ENCODE results near the gene CCDC82. TPM values are rescaled to one million over a fixed set of nuclear protein-coding genes. Genes with fewer than 3 reads are reported as not detected.

The CCDC82 gene
- total RNA-seq, 1 donor from 2014 or later = 27.1 TPM

DNA sequence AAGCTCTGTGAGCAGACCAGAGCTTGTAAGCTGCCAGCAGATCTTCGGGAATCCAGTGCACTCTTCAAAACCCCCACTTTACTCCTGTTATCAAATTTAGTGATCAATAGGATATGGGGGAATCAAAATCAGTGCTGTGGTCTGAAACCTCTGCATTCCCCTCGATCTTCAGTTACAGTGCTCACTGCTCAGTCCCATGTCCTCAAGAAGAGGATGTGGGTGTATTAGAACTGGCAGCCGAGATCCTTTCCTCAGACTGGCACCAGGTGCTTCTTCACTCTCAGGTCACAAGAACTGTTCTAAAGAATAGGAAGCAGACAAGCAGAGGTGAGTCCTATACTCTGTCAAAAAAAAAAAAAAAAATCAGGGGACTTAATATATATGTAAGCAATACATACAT, 31.4 kb downstream of the CCDC82 start:
- Histone ChIP-seq H3K4me1 (no peaks in the 10 kb centered on the region), H3K36me3 (peaks cover 55% of the 10 kb centered on the region), H3K4me3 (no peak overlapping the region), H3K27ac (no peak overlapping the region), H3K9me3 (no peaks in the 10 kb centered on the region), H3K27me3 (ENCODE audit: low read depth) (no peaks in the 10 kb centered on the region)
- DNase-seq (no peak), ATAC-seq (no peak)
- intact Hi-C loops (cut with DNase I) = no loop called here
- TF ChIP-seq, protein P1, sequence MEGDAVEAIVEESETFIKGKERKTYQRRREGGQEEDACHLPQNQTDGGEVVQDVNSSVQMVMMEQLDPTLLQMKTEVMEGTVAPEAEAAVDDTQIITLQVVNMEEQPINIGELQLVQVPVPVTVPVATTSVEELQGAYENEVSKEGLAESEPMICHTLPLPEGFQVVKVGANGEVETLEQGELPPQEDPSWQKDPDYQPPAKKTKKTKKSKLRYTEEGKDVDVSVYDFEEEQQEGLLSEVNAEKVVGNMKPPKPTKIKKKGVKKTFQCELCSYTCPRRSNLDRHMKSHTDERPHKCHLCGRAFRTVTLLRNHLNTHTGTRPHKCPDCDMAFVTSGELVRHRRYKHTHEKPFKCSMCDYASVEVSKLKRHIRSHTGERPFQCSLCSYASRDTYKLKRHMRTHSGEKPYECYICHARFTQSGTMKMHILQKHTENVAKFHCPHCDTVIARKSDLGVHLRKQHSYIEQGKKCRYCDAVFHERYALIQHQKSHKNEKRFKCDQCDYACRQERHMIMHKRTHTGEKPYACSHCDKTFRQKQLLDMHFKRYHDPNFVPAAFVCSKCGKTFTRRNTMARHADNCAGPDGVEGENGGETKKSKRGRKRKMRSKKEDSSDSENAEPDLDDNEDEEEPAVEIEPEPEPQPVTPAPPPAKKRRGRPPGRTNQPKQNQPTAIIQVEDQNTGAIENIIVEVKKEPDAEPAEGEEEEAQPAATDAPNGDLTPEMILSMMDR (IDR thresholded peaks at IDR 0.05) = no peak

DNA sequence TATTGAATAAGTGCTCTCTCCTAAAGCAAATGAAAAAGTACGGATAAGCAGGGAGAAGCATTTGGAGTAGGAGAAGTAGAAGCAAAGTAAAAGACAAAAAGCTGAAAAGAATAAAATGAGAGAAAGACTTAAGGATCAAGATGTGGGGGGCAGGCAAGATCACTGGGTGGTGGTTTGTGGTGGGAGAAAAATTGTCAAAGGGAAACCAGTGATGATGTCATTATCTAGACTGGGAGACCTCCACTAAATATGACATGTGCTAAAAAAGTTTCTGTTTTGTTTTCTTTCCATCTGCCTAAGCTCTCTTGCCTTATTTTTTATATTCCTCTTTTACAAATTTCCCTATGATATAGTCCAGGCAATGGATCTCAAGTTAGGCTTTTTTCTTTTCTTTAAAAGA, 31.9 kb downstream of the CCDC82 start:
- Histone ChIP-seq H3K27ac (no peak overlapping the region), H3K9me3 (no peaks in the 10 kb centered on the region), H3K27me3 (ENCODE audit: low read depth) (no peaks in the 10 kb centered on the region), H3K36me3 (peaks cover 57% of the 10 kb centered on the region), H3K4me1 (no peaks in the 10 kb centered on the region), H3K4me3 (no peak overlapping the region)
- TF ChIP-seq, protein P1 (IDR thresholded peaks at IDR 0.05) = no peak
- no peak for DNase-seq
- intact Hi-C loops (cut with DNase I) = no loop called here
- no peak for ATAC-seq

DNA sequence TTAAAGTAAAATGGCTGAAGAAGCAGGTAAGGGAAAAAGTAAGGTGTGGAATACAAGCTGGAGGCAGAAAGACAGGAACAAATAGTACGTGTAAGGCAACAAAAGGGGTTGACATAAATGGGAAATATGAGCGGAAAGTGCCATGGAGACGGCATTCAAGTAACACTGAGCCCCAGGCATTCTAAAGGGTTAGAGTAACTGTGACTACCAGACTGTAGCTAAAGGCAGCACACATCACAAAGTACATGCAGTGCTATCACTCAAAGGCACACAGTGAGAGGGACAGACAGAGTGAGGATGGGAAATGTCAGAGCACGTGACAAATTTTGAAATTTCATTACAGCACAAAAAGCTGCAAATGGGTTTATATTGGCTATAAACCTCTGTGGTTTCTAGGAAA, 32.9 kb downstream of the CCDC82 start:
- TF ChIP-seq, protein P1 (IDR thresholded peaks at IDR 0.05) = no peak
- H3K36me3 ChIP-seq = peaks cover 65% of the 10 kb centered on the region
- DNase-seq (no peak), ATAC-seq (no peak)
- no peaks in the 10 kb centered on the region for H3K27me3 ChIP-seq (ENCODE audit: low read depth)
- H3K4me1 ChIP-seq = no peaks in the 10 kb centered on the region
- H3K9me3 ChIP-seq = no peaks in the 10 kb centered on the region
- H3K4me3 ChIP-seq = no peak overlapping the region
- intact Hi-C loops (cut with DNase I) = no loop called here
- H3K27ac ChIP-seq = no peak overlapping the region

DNA sequence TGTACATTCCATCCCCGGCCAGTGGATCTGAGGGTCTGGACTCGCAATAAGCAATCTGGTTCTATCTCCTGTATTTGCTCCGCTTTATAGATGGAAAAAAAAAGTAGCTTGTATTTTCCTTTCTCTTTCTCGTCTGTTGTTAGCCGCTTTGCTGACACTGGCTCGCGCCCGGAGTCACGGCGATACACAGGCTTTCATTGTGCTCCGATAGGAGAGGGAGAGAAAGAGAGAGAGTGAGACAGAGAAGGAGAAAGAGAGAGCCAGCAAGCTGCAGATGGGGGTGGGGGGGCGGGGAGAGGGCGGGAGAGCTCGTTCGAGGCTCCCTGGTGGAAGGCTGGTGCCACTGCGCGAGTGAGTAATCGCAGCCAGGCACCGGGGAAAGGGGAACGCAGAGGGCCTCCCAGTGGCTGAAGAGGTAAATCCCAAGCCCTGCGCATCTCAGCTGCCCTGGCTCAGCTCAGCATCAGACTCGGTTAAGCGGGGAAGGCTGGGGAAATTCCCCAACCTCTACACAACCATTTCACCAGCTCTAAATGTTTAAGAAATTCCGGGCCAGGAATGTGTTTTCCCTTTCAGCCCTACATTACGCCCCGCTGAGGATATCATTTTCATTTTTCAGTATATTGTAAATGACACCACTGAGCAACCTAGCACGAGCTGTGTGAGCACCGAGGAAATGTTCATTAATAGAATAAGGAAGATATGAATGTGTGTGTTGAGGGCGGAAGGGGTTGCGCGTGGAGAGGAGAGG, 46.6 kb downstream of the CCDC82 start, which contains the start of gene MAML2:
Gene MAML2 (minus strand): TSS at position 235 of the 751 bp plus-strand sequence. CDS start 1,300 bp downstream, outside the sequence.
- peak within 1 kb of the TSS; percentile 85 for H3K27ac ChIP-seq
- peak; percentile 92 to 96 for ATAC-seq
- intact Hi-C loops (cut with DNase I) = loop anchor here (10.0 kb wide), 1 partner anchor 288 kb away; no protein-coding TSS in a partner anchor

DNA sequence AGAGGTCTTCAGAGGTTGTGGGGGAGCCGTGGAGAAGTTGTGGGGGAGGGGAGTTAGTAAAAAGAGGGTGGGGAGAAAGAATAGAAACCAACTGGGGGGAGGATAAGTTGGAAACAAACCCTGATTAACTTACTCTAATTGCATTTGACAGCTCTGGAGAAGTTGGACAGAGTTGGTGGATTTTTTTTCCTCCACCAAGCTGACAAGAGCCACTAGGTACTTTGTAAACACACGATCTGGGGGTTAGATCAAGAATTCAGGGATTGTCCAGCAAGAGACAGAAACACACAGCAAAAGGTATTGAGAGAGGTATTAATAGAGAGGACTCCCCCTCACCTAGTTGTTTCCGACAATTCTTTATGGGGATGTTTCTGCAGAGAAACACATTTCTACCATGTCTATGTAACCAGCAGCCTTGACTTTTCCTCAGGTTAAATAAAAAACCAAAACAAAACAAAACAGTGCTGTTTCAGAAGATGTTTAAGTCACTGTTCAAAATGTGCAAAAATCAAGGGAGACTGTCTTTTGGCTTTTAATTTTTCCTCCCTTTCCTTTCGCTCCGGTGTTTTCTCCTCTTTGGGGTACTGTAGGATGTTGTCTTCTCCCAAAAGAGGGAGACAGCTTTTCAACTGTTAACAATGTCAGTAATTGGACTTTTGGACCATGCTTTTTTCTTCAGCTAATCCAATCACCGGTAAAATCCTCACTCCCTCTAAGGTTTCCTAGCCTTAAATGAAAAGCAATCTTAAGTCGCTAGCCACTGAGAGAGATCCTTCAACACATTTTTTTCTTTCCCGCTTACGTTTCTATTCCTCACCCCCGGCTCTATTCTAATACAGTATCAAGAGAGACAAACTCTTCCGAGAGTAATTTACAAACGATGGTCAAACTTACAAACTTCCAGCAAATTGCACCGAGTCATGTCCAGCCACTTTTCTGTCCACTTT, 47.4 kb downstream of the CCDC82 start:
- Histone ChIP-seq H3K27ac (peak overlapping the region; percentile 85), H3K9me3 (no peaks in the 10 kb centered on the region), H3K4me3 (peak overlapping the region; percentile 82), H3K36me3 (no peaks in the 10 kb centered on the region), H3K27me3 (ENCODE audit: low read depth) (no peaks in the 10 kb centered on the region), H3K4me1 (peaks cover 40% of the 10 kb centered on the region)
- TF ChIP-seq, protein P1 (IDR thresholded peaks at IDR 0.05) = no peak
- ATAC-seq (peak in 1 of 2 donors; percentile 11), DNase-seq (no peak)
- intact Hi-C loops (cut with DNase I) = loop anchor here (10.0 kb wide), 1 partner anchor 287 kb away; no protein-coding TSS in a partner anchor

More for the DNA sequence above, 46.6 kb downstream of the CCDC82 start, which contains the start of gene MAML2:
- Histone ChIP-seq H3K9me3 (no peaks in the 10 kb centered on the region), H3K27me3 (ENCODE audit: low read depth) (no peaks in the 10 kb centered on the region), H3K4me3 (peak within 1 kb of the TSS; percentile 82), H3K36me3 (no peaks in the 10 kb centered on the region), H3K4me1 (peaks cover 31% of the 10 kb centered on the region)
- TF ChIP-seq, protein P1 (IDR thresholded peaks at IDR 0.05) = peak; percentile 96
- DNase-seq = peak; percentile 94

Measured in lower lobe of right lung (tissue), 2 donors.